ENCODE data around the gene ARHGAP20. TPM values are rescaled to one million over a fixed set of nuclear protein-coding genes. Genes with fewer than 3 reads are reported as not detected.
"Not testable (repeated sequence)": the region's sequence is repeated elsewhere in the genome, so short reads cannot be mapped to it uniquely, and the experiment has no call there.

ARHGAP20 gene
- total RNA-seq, 2 experiments from 2014 or later: not detected

GRCh38 chr11:110621826-110622225 lies 90.4 kb downstream of the ARHGAP20 start:
- Histone ChIP-seq H3K79me2 (ENCODE audit: insufficient read depth, low read depth, low read length) (no peaks in the 10 kb centered on the region), H3K4me1 (ENCODE audit: insufficient read depth, low read length, poor library complexity, severe bottlenecking) (no peaks in the 10 kb centered on the region), H3K4me3 (ENCODE audit: low read depth, low read length, poor library complexity, severe bottlenecking) (no peak overlapping the region), H2AFZ (ENCODE audit: low read length) (no peak overlapping the region), H3K4me2 (ENCODE audit: low read length) (no peak overlapping the region), H3K9me2 (ENCODE audit: insufficient read depth, low read length) (no peaks in the 10 kb centered on the region), H3K9me3 (ENCODE audit: low read length) (no peaks in the 10 kb centered on the region), H4K20me1 (ENCODE audit: insufficient read depth, low read length) (no peaks in the 10 kb centered on the region), H3K27ac (ENCODE audit: low read depth, low read length, poor library complexity, severe bottlenecking) (no peak overlapping the region), H3K36me3 (ENCODE audit: insufficient read depth, low read length) (no peaks in the 10 kb centered on the region)
- POLR2A ChIA-PET: no interaction called here
- CTCF ChIA-PET (ENCODE audit: unreplicated experiment): no interaction called here
- BruUV-seq (replicated peaks): no TSS peak
- no peak for TF ChIP-seq EZH2phosphoT487 (IDR thresholded peaks at IDR 0.05; ENCODE audit: borderline replicate concordance, low read depth, low read length)
- no peak for TF ChIP-seq CTCF (conservative IDR thresholded peaks at IDR 0.05; ENCODE audit: low read length)
- no peak for DNase-seq (ENCODE audit: low spot score)
- intact Hi-C loops (cut with micrococcal nuclease; ENCODE audit: unreplicated experiment): no loop called here

GRCh38 chr11:110619366-110619765 lies 92.9 kb downstream of the ARHGAP20 start:
- BruUV-seq (replicated peaks); intact Hi-C loops (cut with micrococcal nuclease; ENCODE audit: unreplicated experiment); CTCF ChIA-PET (ENCODE audit: unreplicated experiment); H3K9me2 ChIP-seq (ENCODE audit: insufficient read depth, low read length); H3K4me2 ChIP-seq (ENCODE audit: low read length); H3K79me2 ChIP-seq (ENCODE audit: insufficient read depth, low read depth, low read length); H3K36me3 ChIP-seq (ENCODE audit: insufficient read depth, low read length); POLR2A ChIA-PET; H2AFZ ChIP-seq (ENCODE audit: low read length); H3K4me3 ChIP-seq (ENCODE audit: low read depth, low read length, poor library complexity, severe bottlenecking); DNase-seq (ENCODE audit: low spot score); H4K20me1 ChIP-seq (ENCODE audit: insufficient read depth, low read length); H3K4me1 ChIP-seq (ENCODE audit: insufficient read depth, low read length, poor library complexity, severe bottlenecking); H3K27ac ChIP-seq (ENCODE audit: low read depth, low read length, poor library complexity, severe bottlenecking); H3K9me3 ChIP-seq (ENCODE audit: low read length): not testable (repeated sequence)

GRCh38 chr11:110614031-110614430 lies 98.2 kb downstream of the ARHGAP20 start:
- Histone ChIP-seq H3K4me2 (ENCODE audit: low read length) (no peak overlapping the region), H2AFZ (ENCODE audit: low read length) (no peak overlapping the region), H3K9me3 (ENCODE audit: low read length) (no peaks in the 10 kb centered on the region), H3K9me2 (ENCODE audit: insufficient read depth, low read length) (no peaks in the 10 kb centered on the region), H4K20me1 (ENCODE audit: insufficient read depth, low read length) (no peaks in the 10 kb centered on the region), H3K27ac (ENCODE audit: low read depth, low read length, poor library complexity, severe bottlenecking) (no peak overlapping the region), H3K79me2 (ENCODE audit: insufficient read depth, low read depth, low read length) (no peaks in the 10 kb centered on the region), H3K36me3 (ENCODE audit: insufficient read depth, low read length) (no peaks in the 10 kb centered on the region), H3K4me3 (ENCODE audit: low read depth, low read length, poor library complexity, severe bottlenecking) (no peak overlapping the region), H3K4me1 (ENCODE audit: insufficient read depth, low read length, poor library complexity, severe bottlenecking) (no peaks in the 10 kb centered on the region)
- DNase-seq (ENCODE audit: low spot score): no peak
- POLR2A ChIA-PET: no interaction called here
- intact Hi-C loops (cut with micrococcal nuclease; ENCODE audit: unreplicated experiment): no loop called here
- no TSS peak for BruUV-seq (replicated peaks)
- no peak for TF ChIP-seq CTCF (conservative IDR thresholded peaks at IDR 0.05; ENCODE audit: low read length)
- no peak for TF ChIP-seq EZH2phosphoT487 (IDR thresholded peaks at IDR 0.05; ENCODE audit: borderline replicate concordance, low read depth, low read length)
- CTCF ChIA-PET (ENCODE audit: unreplicated experiment): no interaction called here
